Panc1 (cell line): ENCODE data around the gene MAST3. TPM values are rescaled to one million over a fixed set of nuclear protein-coding genes. Genes with fewer than 3 reads are reported as not detected.

Experiments
- ATAC-seq: fragments of 200-7000 bp; cut with Tn5 transposase; 2 replicates; pipeline ENCODE4 v1.9.1; 2020; ENCODE audit warnings: mild to moderate bottlenecking, moderate library complexity
- BruUV-seq: library from RNA; stranded (reverse); fragments of 400-500 nt; replicated peaks from 2 replicates; lab custom pipeline; 2021; lab: Mats Ljungman, UMichigan
- CTCF ChIA-PET: fragments of 300-600 bp; sonication (Branson Sonifier 250); formaldehyde crosslinking; loops from one replicate; lab custom pipeline; 2022; ENCODE audit warnings: antibody characterized with exemption; lab: Charles Lee
- POLR2A ChIA-PET: fragments of 300-600 bp; sonication (Branson Sonifier 250); formaldehyde crosslinking; loops from one replicate; lab custom pipeline; 2022; ENCODE audit warnings: antibody characterized with exemption; lab: Charles Lee
- DNase-seq: peaks from one replicate; pipeline ENCODE4 v3.0.0-alpha.2; 2010; ENCODE audit warnings: low read depth, low spot score
- H3K27ac ChIP-seq: 2 replicates; pipeline ENCODE4 v1.5.1; 2011; ENCODE audit warnings: mild to moderate bottlenecking, low read length, inconsistent platforms
- H3K27me3 ChIP-seq: fragments of 200-500 bp; sonication (Bioruptor generic); 2 replicates; pipeline ENCODE4 v1.6.0; 2014; ENCODE audit warnings: low read length, inconsistent platforms; ENCODE audit not compliant: control insufficient read depth, insufficient read depth
- H3K36me3 ChIP-seq: fragments of 200-500 bp; sonication (Bioruptor generic); 2 replicates; pipeline ENCODE4 v1.5.1; 2014; ENCODE audit warnings: inconsistent platforms, mild to moderate bottlenecking, low read length, moderate library complexity; ENCODE audit not compliant: control insufficient read depth, insufficient read depth
- H3K4me1 ChIP-seq: 2 replicates; pipeline ENCODE4 v1.5.1; 2011; ENCODE audit warnings: inconsistent platforms, mild to moderate bottlenecking, low read length, moderate library complexity; ENCODE audit not compliant: control insufficient read depth, insufficient read depth
- H3K4me3 ChIP-seq, 2 experiments: 2 replicates each; pipeline ENCODE4 v1.5.1; 2011 to 2012; ENCODE audit warnings: low read depth in 2 of 2, low read length in 2 of 2, mild to moderate bottlenecking in 2 of 2, inconsistent platforms in 1 of 2, moderate library complexity in 1 of 2
- H3K9me3 ChIP-seq: fragments of 200-500 bp; sonication (Bioruptor generic); 2 replicates; pipeline ENCODE4 v1.5.1; 2014; ENCODE audit warnings: low read depth, mild to moderate bottlenecking, inconsistent platforms, low read length, moderate library complexity; ENCODE audit not compliant: control insufficient read depth, insufficient read depth
- CTCF ChIP-seq: fragments of 450-650 bp; IDR thresholded peaks from 2 replicates; pipeline ENCODE4 v1.5.1; 2017; ENCODE audit warnings: mild to moderate bottlenecking
- POLR2AphosphoS5 ChIP-seq: IDR thresholded peaks from 2 replicates; pipeline ENCODE4 v1.6.1; 2012; ENCODE audit warnings: mild to moderate bottlenecking, low read depth, low read length, moderate library complexity
- REST ChIP-seq, 2 experiments: IDR thresholded peaks; 2 replicates each; pipeline ENCODE4 v1.6.1; 2011 to 2012; ENCODE audit warnings: low read depth in 2 of 2, control low read depth in 1 of 2, low read length in 1 of 2, mild to moderate bottlenecking in 1 of 2, moderate library complexity in 1 of 2; ENCODE audit not compliant: insufficient read depth in 1 of 2
- SIN3A ChIP-seq: IDR thresholded peaks from 2 replicates; pipeline ENCODE4 v1.6.1; 2012; ENCODE audit warnings: low read depth, mild to moderate bottlenecking, low read length, moderate library complexity, borderline replicate concordance; ENCODE audit not compliant: insufficient read depth
- TCF7L2 ChIP-seq: IDR thresholded peaks from 2 replicates; pipeline ENCODE4 v1.6.1; 2011; ENCODE audit warnings: mild to moderate bottlenecking, low read depth, low read length, inconsistent platforms
- in situ Hi-C: cut with HindIII; loops from 2 replicates; pipeline ENCODE4 v1.10.0; 2016; ENCODE audit warnings: low sequenced_read_pairs, low pct_unique_long_range_greater_than_20kb
- intact Hi-C: fragments of 100-400 bp; cut with micrococcal nuclease; formaldehyde crosslinking; loops from one replicate; pipeline ENCODE4 v1.10.0; 2022; ENCODE audit not compliant: unreplicated experiment
- total RNA-seq: library from RNA; stranded (reverse); gene quantifications from one replicate; pipeline ENCODE4 v1.2.1, GENCODE V29; 2021; ENCODE audit not compliant: unreplicated experiment

MAST3 gene
- total RNA-seq, 1 experiment from 2014 or later, result 13.1 TPM

GRCh38 chr19:18123819-18124218 is 26.2 kb downstream of the MAST3 start:
- H3K36me3 ChIP-seq, result no peaks in the 10 kb centered on the region
- no peak overlapping the region for H3K4me3 ChIP-seq
- in situ Hi-C loops (no loop called here), intact Hi-C loops (no loop called here)
- DNase-seq (no peak), ATAC-seq (no peak)
- BruUV-seq, result no TSS peak
- no peak overlapping the region for H3K27ac ChIP-seq
- H3K27me3 ChIP-seq, result no peaks in the 10 kb centered on the region
- peaks cover 3% of the 10 kb centered on the region; the same call in 1 of the 2 replicates for H3K4me1 ChIP-seq
- H3K9me3 ChIP-seq, result no peaks in the 10 kb centered on the region
- no peak for TF ChIP-seq REST (IDR thresholded peaks at IDR 0.05; ENCODE audit: insufficient read depth in 1 of 2, low read depth in 2 of 2, low read length in 1 of 2)
- TF ChIP-seq POLR2AphosphoS5, result no peak
- TF ChIP-seq TCF7L2, result no peak
- TF ChIP-seq SIN3A, result no peak
- no peak for TF ChIP-seq CTCF
- POLR2A ChIA-PET, result no interaction called here
- CTCF ChIA-PET, result no interaction called here

- TF ChIP-seq REST (IDR thresholded peaks at IDR 0.05; ENCODE audit: insufficient read depth in 1 of 2, low read depth in 2 of 2, low read length in 1 of 2) (no peak), TCF7L2 (no peak), POLR2AphosphoS5 (no peak), SIN3A (no peak), CTCF (no peak)
- in situ Hi-C loops, result no loop called here
- H3K4me1 ChIP-seq, result no peaks in the 10 kb centered on the region
- intact Hi-C loops, result no loop called here
- H3K4me3 ChIP-seq, result no peak overlapping the region
- no peak overlapping the region for H3K27ac ChIP-seq
- no peaks in the 10 kb centered on the region for H3K27me3 ChIP-seq
- H3K36me3 ChIP-seq, result no peaks in the 10 kb centered on the region
- ChIA-PET POLR2A (no interaction called here), CTCF (interaction anchor here (0.6 kb wide), 1 partner anchor 118 kb away, joined by 5 read pairs; the partner anchor contains the start of gene ARRDC2)
- ATAC-seq (no peak), DNase-seq (no peak)
- H3K9me3 ChIP-seq, result no peaks in the 10 kb centered on the region
- BruUV-seq, result TSS peak; percentile 55
These were observed 28.5 kb downstream of the MAST3 start for GRCh38 chr19:18126097-18126496.
